K562 (cell line): ENCODE data around the gene COLEC12. TPM values are rescaled to one million over a fixed set of nuclear protein-coding genes. Genes with fewer than 3 reads are reported as not detected.

Source experiments
- CBX3 ChIP-seq, 2 experiments: IDR thresholded peaks; 1 replicate in 1 of 2; 2 replicates in 1 of 2; pipeline ENCODE4 v1.6.1; 2012; ENCODE audit warnings: inconsistent platforms in 2 of 2, low read length in 2 of 2, borderline replicate concordance in 1 of 2, control low read depth in 1 of 2
- CTBP1 ChIP-seq: fragments of 450-650 bp; IDR thresholded peaks from 2 replicates; pipeline ENCODE4 v1.6.1; 2016; ENCODE audit warnings: borderline replicate concordance
- GABPB1 ChIP-seq: sonication (generic); formaldehyde crosslinking; IDR thresholded peaks from 2 replicates; pipeline ENCODE4 v1.8.0; 2022; ENCODE audit warnings: mild to moderate bottlenecking, missing genetic modification reagents
- GATA2 ChIP-seq: sonication (generic); formaldehyde crosslinking; IDR thresholded peaks from 2 replicates; pipeline ENCODE4 v1.4.0; 2020; ENCODE audit warnings: mild to moderate bottlenecking, missing genetic modification reagents
- KLF6 ChIP-seq: fragments of 250-450 bp; sonication (Bioruptor Pico); IDR thresholded peaks from 2 replicates; pipeline ENCODE4 v1.4.0; 2020; ENCODE audit warnings: mild to moderate bottlenecking, moderate library complexity, borderline replicate concordance
- MEIS2 ChIP-seq: fragments of 450-650 bp; IDR thresholded peaks from 2 replicates; pipeline ENCODE4 v1.6.1; 2014; ENCODE audit warnings: mild to moderate bottlenecking; ENCODE audit not compliant: partially characterized antibody
- NCOR1 ChIP-seq: fragments of 450-650 bp; IDR thresholded peaks from 2 replicates; pipeline ENCODE4 v1.6.1; 2016; ENCODE audit warnings: mild to moderate bottlenecking, moderate library complexity
- RAD21 ChIP-seq, 2 experiments: fragments of 250-450 bp in 1 of 2; fragments of 450-650 bp in 1 of 2; sonication (Bioruptor Pico) in 1 of 2; formaldehyde crosslinking in 1 of 2; IDR thresholded peaks in 1 of 2; conservative IDR thresholded peaks in 1 of 2; 2 replicates each; pipeline versions ENCODE4 v1.4.0 to v1.8.0; 2020 to 2022; ENCODE audit warnings: mild to moderate bottlenecking in 2 of 2, moderate library complexity in 1 of 2
- RBBP5 ChIP-seq: fragments of 200-600 bp; sonication (generic); IDR thresholded peaks from 2 replicates; pipeline ENCODE4 v1.6.1; 2012; ENCODE audit warnings: borderline replicate concordance, mild to moderate bottlenecking, low read length, control low read depth, inconsistent platforms; ENCODE audit not compliant: insufficient read depth, poor library complexity, severe bottlenecking
- RFX7 ChIP-seq: fragments of 250-450 bp; sonication (Bioruptor Pico); IDR thresholded peaks from 2 replicates; pipeline ENCODE4 v1.5.1; 2021; ENCODE audit warnings: mild to moderate bottlenecking
- SMARCA5 ChIP-seq: fragments of 450-650 bp; IDR thresholded peaks from 2 replicates; pipeline ENCODE4 v1.6.1; 2016
- SMARCC2 ChIP-seq: fragments of 450-650 bp; IDR thresholded peaks from 2 replicates; pipeline ENCODE4 v1.6.1; 2017; ENCODE audit warnings: antibody characterized with exemption, moderate library complexity, mild to moderate bottlenecking, low read depth
- U2AF1 ChIP-seq: fragments of 200-400 bp; formaldehyde crosslinking; optimal IDR thresholded peaks from 2 replicates; pipeline ENCODE3; 2017; ENCODE audit warnings: mild to moderate bottlenecking, low read depth, low read length, moderate library complexity
- ZNF143 ChIP-seq: sonication (generic); formaldehyde crosslinking; IDR thresholded peaks from 2 replicates; pipeline ENCODE4 v1.9.0; 2022; ENCODE audit warnings: mild to moderate bottlenecking, missing genetic modification reagents
- ZNF384 ChIP-seq: IDR thresholded peaks from 2 replicates; pipeline ENCODE4 v1.6.1; 2012; ENCODE audit warnings: low read depth, low read length, improper control_type of control experiment
- ZZZ3 ChIP-seq: fragments of 450-650 bp; IDR thresholded peaks from 2 replicates; pipeline ENCODE4 v1.6.1; 2016; ENCODE audit warnings: antibody characterized with exemption, mild to moderate bottlenecking, moderate library complexity
- polyA plus RNA-seq, 8 experiments: library from polyadenylated mRNA; depleted of rRNA in 4 of 8; stranded (reverse) in 5 of 8; unstranded in 3 of 8; fragments of >200 nt; fragmentation: Nextera tagmentation in 2 of 8; fragmentation: Illumina TruSeq in 1 of 8; extraction: Ambion mirVana in 2 of 8; extraction: Trizol in 1 of 8; gene quantifications; 2 replicates each; pipeline versions ENCODE4 v1.2.1 to v1.2.3, GENCODE V29; 2011 to 2014; ENCODE audit warnings: inconsistent platforms in 1 of 8, missing spikeins in 1 of 8
- total RNA-seq, 7 experiments: library from RNA; depleted of rRNA in 6 of 7; stranded (reverse); fragments of >200 nt in 6 of 7; fragmentation: Illumina TruSeq in 2 of 7; extraction: Trizol in 2 of 7; gene quantifications; 2 replicates each; pipeline versions ENCODE4 v1.2.1 to v1.2.3, GENCODE V29; 2011 to 2021; ENCODE audit warnings: low replicate concordance in 1 of 7
- TF ChIP-seq, protein P1 (sequence below): fragments of 250-450 bp; sonication (Bioruptor Pico); IDR thresholded peaks from 2 replicates; pipeline ENCODE4 v1.5.0; 2022; ENCODE audit warnings: mild to moderate bottlenecking
- TF ChIP-seq, protein P2 (sequence below): sonication (generic); formaldehyde crosslinking; IDR thresholded peaks from 2 replicates; pipeline ENCODE4 v1.8.0; 2022; ENCODE audit warnings: mild to moderate bottlenecking, missing genetic modification reagents
- TF ChIP-seq, protein P3 (sequence below): sonication (generic); formaldehyde crosslinking; IDR thresholded peaks from 2 replicates; pipeline ENCODE4 v1.8.0; 2023; ENCODE audit warnings: mild to moderate bottlenecking, missing genetic modification reagents

COLEC12 gene
- total and polyA plus RNA-seq, 9 of the 15 experiments (the other 6 are each of a cell fraction or from before 2014, with no cell fraction given) = 0.04 TPM; not detected in 8

DNA sequence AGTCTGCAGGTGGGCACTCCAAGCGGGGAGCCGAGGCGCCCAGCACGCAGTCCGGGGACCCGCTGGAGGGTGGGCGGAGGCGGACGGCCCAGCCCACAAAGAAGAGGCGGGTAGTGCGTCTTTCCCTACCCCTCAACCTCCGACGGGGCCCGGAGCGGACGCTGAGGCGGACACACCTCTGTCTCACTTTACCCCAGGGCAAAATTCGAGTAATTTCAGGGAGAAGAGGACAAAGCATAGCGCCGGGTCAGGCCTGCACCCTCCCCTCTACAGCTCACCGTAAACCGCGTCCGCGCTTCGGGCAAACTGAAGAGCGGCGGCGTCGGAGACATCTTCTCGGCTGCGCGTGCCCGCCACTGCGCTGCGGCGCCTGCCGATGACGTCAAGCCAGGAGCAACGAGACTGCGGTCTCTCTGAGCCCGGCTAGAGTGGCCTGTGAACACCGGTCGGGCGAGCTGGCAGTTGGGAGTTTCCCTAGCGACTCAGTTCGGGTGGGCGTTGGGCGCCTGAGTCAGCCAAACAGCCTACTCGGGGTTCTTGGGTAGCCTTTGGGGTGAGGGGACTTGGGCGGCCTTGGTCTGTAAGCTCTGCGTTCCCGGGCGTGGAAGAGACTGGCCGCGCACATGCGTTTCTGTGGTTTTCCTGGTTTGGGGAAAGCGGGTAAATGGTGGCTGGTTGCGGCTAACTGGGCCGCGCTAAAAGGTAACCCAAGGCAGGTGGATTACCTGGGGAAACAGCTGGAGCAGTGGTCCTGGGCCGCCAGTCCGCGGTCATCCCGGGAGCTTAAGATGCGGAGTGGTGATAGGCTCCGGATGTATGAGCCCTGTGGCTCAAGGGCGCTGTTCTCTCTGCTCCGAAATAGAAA, 232.6 kb downstream of the COLEC12 start, which contains the start of gene THOC1 (continued):
- TF ChIP-seq, protein P1, sequence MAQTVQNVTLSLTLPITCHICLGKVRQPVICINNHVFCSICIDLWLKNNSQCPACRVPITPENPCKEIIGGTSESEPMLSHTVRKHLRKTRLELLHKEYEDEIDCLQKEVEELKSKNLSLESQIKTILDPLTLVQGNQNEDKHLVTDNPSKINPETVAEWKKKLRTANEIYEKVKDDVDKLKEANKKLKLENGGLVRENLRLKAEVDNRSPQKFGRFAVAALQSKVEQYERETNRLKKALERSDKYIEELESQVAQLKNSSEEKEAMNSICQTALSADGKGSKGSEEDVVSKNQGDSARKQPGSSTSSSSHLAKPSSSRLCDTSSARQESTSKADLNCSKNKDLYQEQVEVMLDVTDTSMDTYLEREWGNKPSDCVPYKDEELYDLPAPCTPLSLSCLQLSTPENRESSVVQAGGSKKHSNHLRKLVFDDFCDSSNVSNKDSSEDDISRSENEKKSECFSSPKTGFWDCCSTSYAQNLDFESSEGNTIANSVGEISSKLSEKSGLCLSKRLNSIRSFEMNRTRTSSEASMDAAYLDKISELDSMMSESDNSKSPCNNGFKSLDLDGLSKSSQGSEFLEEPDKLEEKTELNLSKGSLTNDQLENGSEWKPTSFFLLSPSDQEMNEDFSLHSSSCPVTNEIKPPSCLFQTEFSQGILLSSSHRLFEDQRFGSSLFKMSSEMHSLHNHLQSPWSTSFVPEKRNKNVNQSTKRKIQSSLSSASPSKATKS (CRISPR knock-in tag) = no peak
- TF ChIP-seq RFX7 (CRISPR knock-in tag) (0 out of 2 replicates have a peak, but pooled peaks have one; percentile 13), SMARCC2 (no peak), NCOR1 (peak; percentile 53; the same call in 1 of the 2 replicates), ZZZ3 (no peak; the same call in 1 of the 2 replicates), CBX3 (IDR thresholded peaks at IDR 0.05; ENCODE audit: borderline replicate concordance in 1 of 2, low read length in 2 of 2) (peak in 1 of 2 experiments; percentile 17; a peak in 1 of 3 replicates), MEIS2 (peak; percentile 41), KLF6 (CRISPR knock-in tag) (no peak), GATA2 (CRISPR knock-in tag) (peak; percentile 70), RAD21 (CRISPR knock-in tag; conservative IDR thresholded peaks at IDR 0.05 in 1 of 2, IDR thresholded peaks at IDR 0.05 in 1 of 2) (peak in 1 of 2 experiments; percentile 12; a peak in 2 of 4 replicates), CTBP1 (peak; percentile 84), GABPB1 (CRISPR knock-in tag) (peak; percentile 79), SMARCA5 (peak; percentile 91; the same call in 1 of the 2 replicates), RBBP5 (peak; percentile 100), ZNF143 (CRISPR knock-in tag) (peak; percentile 61; the same call in 1 of the 2 replicates), ZNF384 (peak; percentile 33; the same call in 1 of the 2 replicates), U2AF1 (peak; percentile 59)
- TF ChIP-seq, protein P2, sequence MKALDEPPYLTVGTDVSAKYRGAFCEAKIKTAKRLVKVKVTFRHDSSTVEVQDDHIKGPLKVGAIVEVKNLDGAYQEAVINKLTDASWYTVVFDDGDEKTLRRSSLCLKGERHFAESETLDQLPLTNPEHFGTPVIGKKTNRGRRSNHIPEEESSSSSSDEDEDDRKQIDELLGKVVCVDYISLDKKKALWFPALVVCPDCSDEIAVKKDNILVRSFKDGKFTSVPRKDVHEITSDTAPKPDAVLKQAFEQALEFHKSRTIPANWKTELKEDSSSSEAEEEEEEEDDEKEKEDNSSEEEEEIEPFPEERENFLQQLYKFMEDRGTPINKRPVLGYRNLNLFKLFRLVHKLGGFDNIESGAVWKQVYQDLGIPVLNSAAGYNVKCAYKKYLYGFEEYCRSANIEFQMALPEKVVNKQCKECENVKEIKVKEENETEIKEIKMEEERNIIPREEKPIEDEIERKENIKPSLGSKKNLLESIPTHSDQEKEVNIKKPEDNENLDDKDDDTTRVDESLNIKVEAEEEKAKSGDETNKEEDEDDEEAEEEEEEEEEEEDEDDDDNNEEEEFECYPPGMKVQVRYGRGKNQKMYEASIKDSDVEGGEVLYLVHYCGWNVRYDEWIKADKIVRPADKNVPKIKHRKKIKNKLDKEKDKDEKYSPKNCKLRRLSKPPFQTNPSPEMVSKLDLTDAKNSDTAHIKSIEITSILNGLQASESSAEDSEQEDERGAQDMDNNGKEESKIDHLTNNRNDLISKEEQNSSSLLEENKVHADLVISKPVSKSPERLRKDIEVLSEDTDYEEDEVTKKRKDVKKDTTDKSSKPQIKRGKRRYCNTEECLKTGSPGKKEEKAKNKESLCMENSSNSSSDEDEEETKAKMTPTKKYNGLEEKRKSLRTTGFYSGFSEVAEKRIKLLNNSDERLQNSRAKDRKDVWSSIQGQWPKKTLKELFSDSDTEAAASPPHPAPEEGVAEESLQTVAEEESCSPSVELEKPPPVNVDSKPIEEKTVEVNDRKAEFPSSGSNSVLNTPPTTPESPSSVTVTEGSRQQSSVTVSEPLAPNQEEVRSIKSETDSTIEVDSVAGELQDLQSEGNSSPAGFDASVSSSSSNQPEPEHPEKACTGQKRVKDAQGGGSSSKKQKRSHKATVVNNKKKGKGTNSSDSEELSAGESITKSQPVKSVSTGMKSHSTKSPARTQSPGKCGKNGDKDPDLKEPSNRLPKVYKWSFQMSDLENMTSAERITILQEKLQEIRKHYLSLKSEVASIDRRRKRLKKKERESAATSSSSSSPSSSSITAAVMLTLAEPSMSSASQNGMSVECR (CRISPR knock-in tag) = peak; percentile 98
- TF ChIP-seq, protein P3, sequence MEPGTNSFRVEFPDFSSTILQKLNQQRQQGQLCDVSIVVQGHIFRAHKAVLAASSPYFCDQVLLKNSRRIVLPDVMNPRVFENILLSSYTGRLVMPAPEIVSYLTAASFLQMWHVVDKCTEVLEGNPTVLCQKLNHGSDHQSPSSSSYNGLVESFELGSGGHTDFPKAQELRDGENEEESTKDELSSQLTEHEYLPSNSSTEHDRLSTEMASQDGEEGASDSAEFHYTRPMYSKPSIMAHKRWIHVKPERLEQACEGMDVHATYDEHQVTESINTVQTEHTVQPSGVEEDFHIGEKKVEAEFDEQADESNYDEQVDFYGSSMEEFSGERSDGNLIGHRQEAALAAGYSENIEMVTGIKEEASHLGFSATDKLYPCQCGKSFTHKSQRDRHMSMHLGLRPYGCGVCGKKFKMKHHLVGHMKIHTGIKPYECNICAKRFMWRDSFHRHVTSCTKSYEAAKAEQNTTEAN = peak; percentile 58; the same call in 1 of the 2 replicates
